Endodermal cell (in vitro differentiated cells): ENCODE data around the gene MBTPS1. TPM values are rescaled to one million over a fixed set of nuclear protein-coding genes. Genes with fewer than 3 reads are reported as not detected.

Experiments
- DNase-seq: peaks from one replicate; pipeline ENCODE4 v3.0.0-alpha.2; 2017
- H3K27ac ChIP-seq: 2 replicates; pipeline ENCODE4 v1.5.1; 2013; ENCODE audit warnings: mild to moderate bottlenecking, low read depth, low read length, moderate library complexity
- H3K27me3 ChIP-seq: 2 replicates; pipeline ENCODE4 v1.6.1; 2013; ENCODE audit warnings: mild to moderate bottlenecking, low read length, moderate library complexity; ENCODE audit not compliant: insufficient read depth, control insufficient read depth, poor library complexity, severe bottlenecking
- H3K36me3 ChIP-seq: 2 replicates; pipeline ENCODE4 v1.7.0; 2013; ENCODE audit warnings: mild to moderate bottlenecking, low read length, moderate library complexity; ENCODE audit not compliant: control insufficient read depth, insufficient read depth
- H3K4me1 ChIP-seq: one replicate; pipeline ENCODE4 v1.7.0; 2013; ENCODE audit warnings: low read length; ENCODE audit not compliant: control insufficient read depth, insufficient read depth
- H3K4me3 ChIP-seq: 2 replicates; pipeline ENCODE4 v1.5.1; 2013; ENCODE audit warnings: mild to moderate bottlenecking, low read length, moderate library complexity
- H3K9ac ChIP-seq: 2 replicates; pipeline ENCODE4 v1.6.1; 2013; ENCODE audit warnings: mild to moderate bottlenecking, low read length, moderate library complexity; ENCODE audit not compliant: poor library complexity, severe bottlenecking; ENCODE audit errors: extremely low read depth
- H3K9me3 ChIP-seq: 2 replicates; pipeline ENCODE4 v1.6.1; 2013; ENCODE audit warnings: mild to moderate bottlenecking, low read length, moderate library complexity; ENCODE audit not compliant: control insufficient read depth
- H3K27ac Mint-ChIP-seq: 2 replicates; pipeline ENCODE4 v1.8.0; 2020; ENCODE audit warnings: mixed read lengths
- H3K27me3 Mint-ChIP-seq: 2 replicates; pipeline ENCODE4 v1.8.0; 2021; ENCODE audit warnings: mild to moderate bottlenecking, mixed read lengths; ENCODE audit not compliant: insufficient read depth
- H3K36me3 Mint-ChIP-seq: 2 replicates; pipeline ENCODE4 v1.8.0; 2020; ENCODE audit warnings: low read depth, mixed read lengths
- H3K4me1 Mint-ChIP-seq: 2 replicates; pipeline ENCODE4 v1.8.0; 2020; ENCODE audit warnings: mixed read lengths
- H3K4me3 Mint-ChIP-seq: 2 replicates; pipeline ENCODE4 v1.8.0; 2020; ENCODE audit warnings: mild to moderate bottlenecking, moderate library complexity, mixed read lengths
- H3K9me3 Mint-ChIP-seq: 2 replicates; pipeline ENCODE4 v1.8.0; 2020; ENCODE audit warnings: mild to moderate bottlenecking, mixed read lengths
- WGBS, 2 experiments: methylation state at CpG; one replicate each; pipeline versions ENCODE4 v1.1.5 to v1.1.7; 2013; ENCODE audit warnings: missing lambda C conversion rate in 2 of 2, mixed read lengths in 1 of 2; ENCODE audit not compliant: insufficient coverage in 1 of 2, insufficient read length in 1 of 2; 5-methylcytosine and 5-hydroxymethylcytosine counted together
- total RNA-seq, 2 donors: library from RNA; stranded (reverse); fragmentation: NEBNext Ultra II Directional in 1 of 2; extraction: Animal tissue kit (Norgen Biotek cat#: 25700) in 1 of 2; gene quantifications; 2 replicates in 1 of 2; 3 replicates in 1 of 2; pipeline ENCODE4 v1.2.1, GENCODE V29; 2021
- TF ChIP-seq, protein P1 (sequence below): fragments of 200-600 bp; sonication (generic); conservative IDR thresholded peaks from 2 replicates; pipeline ENCODE4 v1.5.0; 2021; ENCODE audit warnings: antibody characterized with exemption, mild to moderate bottlenecking

The MBTPS1 gene
- total RNA-seq, 2 donors from 2014 or later = 59.7 to 62.9 TPM

DNA sequence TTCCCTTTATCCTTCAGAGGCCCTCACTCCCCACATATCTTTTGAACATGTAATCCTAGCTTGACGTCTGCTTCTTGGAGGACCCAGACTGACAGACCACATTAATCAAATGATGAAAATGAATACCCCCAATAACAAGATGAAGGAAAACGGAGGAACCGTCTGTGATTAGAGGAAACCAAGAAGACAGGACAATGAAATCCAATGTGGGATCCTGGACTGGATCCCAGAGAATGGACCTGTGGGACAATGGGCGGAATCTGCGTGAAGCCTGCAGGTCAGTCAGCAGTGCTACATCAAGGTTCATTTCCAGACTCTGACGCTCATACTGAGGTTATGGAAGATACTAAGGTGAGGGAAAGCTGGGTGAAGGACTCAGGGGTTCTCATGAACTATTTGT is 35.9 kb downstream of the MBTPS1 start:
- H3K9me3 ChIP-seq = no peaks in the 10 kb centered on the region
- Mint-ChIP-seq H3K27ac (peak overlapping the region; percentile 41), H3K4me1 (no peaks in the 10 kb centered on the region), H3K4me3 (no peak overlapping the region), H3K27me3 (no peaks in the 10 kb centered on the region), H3K36me3 (peaks cover 70% of the 10 kb centered on the region), H3K9me3 (no peaks in the 10 kb centered on the region)
- WGBS, 2 experiments = 92 to 94% methylated on average over 5 to 6 of the region's 6 CpGs
- H3K9ac ChIP-seq = no peak overlapping the region
- TF ChIP-seq, protein P1, sequence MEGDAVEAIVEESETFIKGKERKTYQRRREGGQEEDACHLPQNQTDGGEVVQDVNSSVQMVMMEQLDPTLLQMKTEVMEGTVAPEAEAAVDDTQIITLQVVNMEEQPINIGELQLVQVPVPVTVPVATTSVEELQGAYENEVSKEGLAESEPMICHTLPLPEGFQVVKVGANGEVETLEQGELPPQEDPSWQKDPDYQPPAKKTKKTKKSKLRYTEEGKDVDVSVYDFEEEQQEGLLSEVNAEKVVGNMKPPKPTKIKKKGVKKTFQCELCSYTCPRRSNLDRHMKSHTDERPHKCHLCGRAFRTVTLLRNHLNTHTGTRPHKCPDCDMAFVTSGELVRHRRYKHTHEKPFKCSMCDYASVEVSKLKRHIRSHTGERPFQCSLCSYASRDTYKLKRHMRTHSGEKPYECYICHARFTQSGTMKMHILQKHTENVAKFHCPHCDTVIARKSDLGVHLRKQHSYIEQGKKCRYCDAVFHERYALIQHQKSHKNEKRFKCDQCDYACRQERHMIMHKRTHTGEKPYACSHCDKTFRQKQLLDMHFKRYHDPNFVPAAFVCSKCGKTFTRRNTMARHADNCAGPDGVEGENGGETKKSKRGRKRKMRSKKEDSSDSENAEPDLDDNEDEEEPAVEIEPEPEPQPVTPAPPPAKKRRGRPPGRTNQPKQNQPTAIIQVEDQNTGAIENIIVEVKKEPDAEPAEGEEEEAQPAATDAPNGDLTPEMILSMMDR = no peak
- H3K36me3 ChIP-seq = peaks cover 68% of the 10 kb centered on the region
- no peaks in the 10 kb centered on the region for H3K4me1 ChIP-seq
- DNase-seq = no peak
- no peaks in the 10 kb centered on the region for H3K27me3 ChIP-seq
- no peak overlapping the region for H3K4me3 ChIP-seq
- no peak overlapping the region for H3K27ac ChIP-seq

- H3K36me3 Mint-ChIP-seq = peaks cover 72% of the 10 kb centered on the region
These were observed 36.4 kb downstream of the MBTPS1 start for GRCh38 chr16:84080378-84080777.

GRCh38 chr16:84079664-84080063 is 37.1 kb downstream of the MBTPS1 start:
- Mint-ChIP-seq H3K4me1 (no peaks in the 10 kb centered on the region), H3K36me3 (peaks cover 78% of the 10 kb centered on the region), H3K27me3 (no peaks in the 10 kb centered on the region), H3K4me3 (no peak overlapping the region), H3K9me3 (no peaks in the 10 kb centered on the region), H3K27ac (no peak overlapping the region)
- Histone ChIP-seq H3K27ac (no peak overlapping the region), H3K9me3 (no peaks in the 10 kb centered on the region), H3K27me3 (no peaks in the 10 kb centered on the region), H3K9ac (no peak overlapping the region), H3K36me3 (peaks cover 76% of the 10 kb centered on the region), H3K4me1 (no peaks in the 10 kb centered on the region), H3K4me3 (no peak overlapping the region)
- TF ChIP-seq, protein P1 = no peak
- 93 to 96% methylated on average over 6 of the region's 6 CpGs for WGBS, 2 experiments
- DNase-seq = no peak

More at GRCh38 chr16:84080378-84080777, 36.4 kb downstream of the MBTPS1 start:
- Histone ChIP-seq H3K4me3 (no peak overlapping the region), H3K36me3 (peaks cover 70% of the 10 kb centered on the region), H3K4me1 (no peaks in the 10 kb centered on the region), H3K27me3 (no peaks in the 10 kb centered on the region), H3K9me3 (no peaks in the 10 kb centered on the region), H3K27ac (no peak overlapping the region), H3K9ac (no peak overlapping the region)
- Mint-ChIP-seq H3K4me3 (no peak overlapping the region), H3K4me1 (no peaks in the 10 kb centered on the region), H3K27me3 (no peaks in the 10 kb centered on the region), H3K27ac (peak overlapping the region; percentile 41), H3K9me3 (no peaks in the 10 kb centered on the region)
- DNase-seq = no peak
- WGBS, 2 experiments = 89 to 91% methylated on average over 7 to 8 of the region's 8 CpGs
- TF ChIP-seq, protein P1 = no peak
